Nephron progenitor cell (in vitro differentiated cells): ENCODE data around the gene DNER.

Experiments
- DNase-seq: peaks from one replicate; pipeline ENCODE4 v3.0.0; 2021
- H3K27ac Mint-ChIP-seq: 2 replicates; pipeline ENCODE4 v1.8.0; 2021; ENCODE audit warnings: mild to moderate bottlenecking, moderate library complexity, mixed read lengths
- H3K27me3 Mint-ChIP-seq: 2 replicates; pipeline ENCODE4 v1.8.0; 2021; ENCODE audit warnings: mild to moderate bottlenecking, low read depth, mixed read lengths; ENCODE audit not compliant: poor library complexity
- H3K36me3 Mint-ChIP-seq: 2 replicates; pipeline ENCODE4 v1.8.0; 2021; ENCODE audit warnings: low read depth, mixed read lengths
- H3K4me1 Mint-ChIP-seq: 2 replicates; pipeline ENCODE4 v1.8.0; 2021; ENCODE audit warnings: mixed read lengths
- H3K4me3 Mint-ChIP-seq: 2 replicates; pipeline ENCODE4 v1.8.0; 2021; ENCODE audit warnings: mild to moderate bottlenecking, moderate library complexity, mixed read lengths
- H3K9me3 Mint-ChIP-seq: 2 replicates; pipeline ENCODE4 v1.8.0; 2021; ENCODE audit warnings: mild to moderate bottlenecking, moderate library complexity, mixed read lengths
- TF ChIP-seq, protein P1 (sequence below): fragments of 200-600 bp; sonication (generic); IDR thresholded peaks from 2 replicates; pipeline ENCODE4 v1.5.0; 2021; ENCODE audit warnings: antibody characterized with exemption

DNER gene

GRCh38 chr2:229646186-229646723 is 68.1 kb downstream of the DNER start:
- no peak overlapping the region for H3K4me3 Mint-ChIP-seq

DNA sequence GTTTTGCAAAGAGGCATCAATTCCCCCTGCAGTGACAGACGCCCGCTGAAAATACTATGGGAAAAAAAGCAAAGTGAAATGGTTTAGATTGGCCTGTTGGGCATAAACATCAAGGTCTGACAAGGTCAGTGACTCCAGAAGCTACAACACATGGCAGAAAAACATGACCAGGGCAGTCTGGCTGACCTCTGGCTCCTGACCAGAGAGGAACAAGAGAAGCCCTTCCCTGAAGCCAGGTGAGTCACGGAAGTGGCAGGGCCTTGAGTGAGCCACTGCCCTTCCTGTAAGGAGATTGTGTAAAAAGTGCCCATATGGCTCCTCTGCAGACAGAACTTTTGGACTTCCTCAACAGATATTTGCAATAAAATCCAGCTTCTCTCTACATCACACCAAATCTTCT is 72.0 kb downstream of the DNER start:
- Mint-ChIP-seq H3K36me3 (no peaks in the 10 kb centered on the region), H3K4me1 (peaks cover 26% of the 10 kb centered on the region), H3K27me3 (peaks cover 8% of the 10 kb centered on the region), H3K27ac (peak overlapping the region; percentile 90), H3K9me3 (no peaks in the 10 kb centered on the region), H3K4me3 (no peak overlapping the region)
- DNase-seq: no peak
- TF ChIP-seq, protein P1, sequence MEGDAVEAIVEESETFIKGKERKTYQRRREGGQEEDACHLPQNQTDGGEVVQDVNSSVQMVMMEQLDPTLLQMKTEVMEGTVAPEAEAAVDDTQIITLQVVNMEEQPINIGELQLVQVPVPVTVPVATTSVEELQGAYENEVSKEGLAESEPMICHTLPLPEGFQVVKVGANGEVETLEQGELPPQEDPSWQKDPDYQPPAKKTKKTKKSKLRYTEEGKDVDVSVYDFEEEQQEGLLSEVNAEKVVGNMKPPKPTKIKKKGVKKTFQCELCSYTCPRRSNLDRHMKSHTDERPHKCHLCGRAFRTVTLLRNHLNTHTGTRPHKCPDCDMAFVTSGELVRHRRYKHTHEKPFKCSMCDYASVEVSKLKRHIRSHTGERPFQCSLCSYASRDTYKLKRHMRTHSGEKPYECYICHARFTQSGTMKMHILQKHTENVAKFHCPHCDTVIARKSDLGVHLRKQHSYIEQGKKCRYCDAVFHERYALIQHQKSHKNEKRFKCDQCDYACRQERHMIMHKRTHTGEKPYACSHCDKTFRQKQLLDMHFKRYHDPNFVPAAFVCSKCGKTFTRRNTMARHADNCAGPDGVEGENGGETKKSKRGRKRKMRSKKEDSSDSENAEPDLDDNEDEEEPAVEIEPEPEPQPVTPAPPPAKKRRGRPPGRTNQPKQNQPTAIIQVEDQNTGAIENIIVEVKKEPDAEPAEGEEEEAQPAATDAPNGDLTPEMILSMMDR: no peak

More at GRCh38 chr2:229646186-229646723, 68.1 kb downstream of the DNER start:
- no peak overlapping the region for H3K27ac Mint-ChIP-seq
- no peak for DNase-seq
- peaks cover 10% of the 10 kb centered on the region for H3K27me3 Mint-ChIP-seq
- TF ChIP-seq, protein P1: no peak
- H3K4me1 Mint-ChIP-seq: peaks cover 15% of the 10 kb centered on the region
- no peaks in the 10 kb centered on the region for H3K9me3 Mint-ChIP-seq
- no peaks in the 10 kb centered on the region for H3K36me3 Mint-ChIP-seq

DNA sequence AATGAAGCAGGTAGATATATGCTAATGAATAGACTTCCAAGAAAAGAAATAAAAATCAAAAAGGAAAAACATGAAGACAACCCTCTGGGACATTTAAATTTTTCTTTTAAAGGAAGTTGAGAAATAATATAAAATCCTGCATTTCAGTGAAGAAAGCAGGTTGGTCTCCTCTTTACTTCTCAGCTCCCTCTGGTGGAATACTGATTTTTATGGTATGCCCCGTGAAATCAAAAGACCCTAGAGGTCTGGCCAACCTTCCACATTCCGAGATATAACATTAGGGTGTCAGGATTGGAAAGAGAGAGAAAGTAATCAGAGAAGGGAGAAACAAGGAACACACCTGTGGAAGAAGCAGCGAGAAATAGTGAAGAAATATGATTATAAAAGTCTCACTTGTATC is 72.7 kb downstream of the DNER start:
- TF ChIP-seq, protein P1: no peak
- Mint-ChIP-seq H3K27ac (no peak overlapping the region), H3K4me3 (no peak overlapping the region), H3K36me3 (no peaks in the 10 kb centered on the region), H3K27me3 (peaks cover 14% of the 10 kb centered on the region), H3K9me3 (no peaks in the 10 kb centered on the region), H3K4me1 (peaks cover 26% of the 10 kb centered on the region)
- DNase-seq: no peak

DNA sequence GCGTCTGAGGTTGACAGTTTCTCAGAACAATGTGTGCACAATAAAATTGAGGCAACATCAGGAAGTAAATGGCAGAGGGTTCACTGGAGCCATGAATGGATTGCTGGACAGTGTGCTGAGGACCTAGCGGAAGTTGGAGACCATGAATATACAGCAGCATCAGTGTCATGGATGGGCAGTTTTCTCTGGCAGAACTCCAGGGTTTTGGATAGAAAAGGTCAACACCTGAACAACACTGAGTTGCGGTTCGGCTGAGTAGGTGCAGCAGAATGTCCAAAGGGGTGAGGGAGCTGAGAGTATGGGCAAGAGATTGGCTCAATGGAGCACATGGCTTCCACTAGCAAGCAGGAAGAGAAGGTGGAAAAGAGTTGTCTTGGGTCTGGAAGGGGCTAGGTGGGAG is 73.7 kb downstream of the DNER start:
- Mint-ChIP-seq H3K27ac (no peak overlapping the region), H3K4me3 (no peak overlapping the region), H3K27me3 (peaks cover 21% of the 10 kb centered on the region), H3K36me3 (no peaks in the 10 kb centered on the region), H3K9me3 (no peaks in the 10 kb centered on the region), H3K4me1 (peaks cover 26% of the 10 kb centered on the region)
- DNase-seq: no peak
- TF ChIP-seq, protein P1: no peak

DNA sequence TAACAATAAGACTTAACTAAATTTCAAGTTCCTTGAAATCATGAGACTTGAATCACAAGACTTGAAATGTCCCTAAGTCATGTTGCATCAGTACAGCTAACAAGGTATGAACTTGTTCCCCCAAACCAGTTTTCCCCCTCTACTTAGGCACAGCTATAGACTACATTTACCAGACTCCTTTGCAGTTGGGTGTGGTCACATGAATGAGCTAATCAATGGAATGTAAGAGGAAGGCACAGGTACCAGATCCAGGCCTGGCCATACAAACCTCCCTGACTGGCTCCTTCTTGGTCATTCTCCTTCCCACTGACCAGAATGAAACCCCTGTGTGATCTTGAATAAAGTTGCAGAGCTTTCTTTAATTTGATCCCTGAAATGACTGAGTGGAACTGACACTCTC is 77.8 kb downstream of the DNER start:
- H3K27ac Mint-ChIP-seq: no peak overlapping the region
- no peaks in the 10 kb centered on the region for H3K9me3 Mint-ChIP-seq
- no peak overlapping the region for H3K4me3 Mint-ChIP-seq
- TF ChIP-seq, protein P1: no peak
- peaks cover 14% of the 10 kb centered on the region for H3K4me1 Mint-ChIP-seq
- no peaks in the 10 kb centered on the region for H3K36me3 Mint-ChIP-seq
- H3K27me3 Mint-ChIP-seq: peaks cover 29% of the 10 kb centered on the region
- no peak for DNase-seq

- TF ChIP-seq, protein P1: no peak
- Mint-ChIP-seq H3K4me3 (no peak overlapping the region), H3K9me3 (no peaks in the 10 kb centered on the region), H3K4me1 (peaks cover 1% of the 10 kb centered on the region), H3K27me3 (peaks cover 27% of the 10 kb centered on the region), H3K27ac (no peak overlapping the region), H3K36me3 (no peaks in the 10 kb centered on the region)
- DNase-seq: no peak
These were observed 79.0 kb downstream of the DNER start for GRCh38 chr2:229635371-229635680.
